PC-9 (cell line): ENCODE data around the gene FILIP1L.

Source experiments
- CTCF ChIP-seq: fragments of 200-600 bp; sonication (generic); conservative IDR thresholded peaks from 2 replicates; pipeline ENCODE4 v1.6.1; 2017; ENCODE audit warnings: mixed run types, antibody characterized with exemption, mild to moderate bottlenecking, moderate library complexity
- EZH2 ChIP-seq: fragments of 200-600 bp; sonication (generic); IDR thresholded peaks from 2 replicates; pipeline ENCODE4 v1.8.0; 2017; ENCODE audit warnings: antibody characterized with exemption, low read depth

GRCh38 chr3:100081986-100082692 lies 32.2 kb downstream of the FILIP1L start:
- TF ChIP-seq CTCF (no peak), EZH2 (no peak)
